Esophagus (tissue), 2 donors: ENCODE data around the gene MYO5A. TPM values are rescaled to one million over a fixed set of nuclear protein-coding genes. Genes with fewer than 3 reads are reported as not detected.
A peak's percentile ranks its signal among the peaks of the same experiment; 100 is the strongest.
"Not testable (repeated sequence)": the region's sequence is repeated elsewhere in the genome, so short reads cannot be mapped to it uniquely, and the experiment has no call there.

Source experiments
- H3K27ac ChIP-seq, 2 donors: one replicate each; pipeline ENCODE4 v1.5.1; 2013; ENCODE audit warnings: low read depth in 2 of 2, mild to moderate bottlenecking in 2 of 2, inconsistent platforms in 1 of 2, low read length in 1 of 2, moderate library complexity in 1 of 2
- H3K27me3 ChIP-seq, 2 donors: one replicate each; pipeline ENCODE4 v1.6.1; 2013; ENCODE audit warnings: low read length in 2 of 2, control low read depth in 1 of 2, mild to moderate bottlenecking in 1 of 2; ENCODE audit not compliant: insufficient read depth in 2 of 2, control insufficient read depth in 1 of 2
- H3K36me3 ChIP-seq, 2 donors: one replicate each; pipeline ENCODE4 v1.6.1; 2013; ENCODE audit warnings: low read length in 1 of 2; ENCODE audit not compliant: control insufficient read depth in 2 of 2, insufficient read depth in 2 of 2
- H3K4me1 ChIP-seq, 2 donors: one replicate each; pipeline ENCODE4 v1.6.1; 2013; ENCODE audit warnings: low read length in 1 of 2; ENCODE audit not compliant: control insufficient read depth in 2 of 2, insufficient read depth in 2 of 2
- H3K4me3 ChIP-seq, 2 donors: one replicate each; pipeline ENCODE4 v1.5.1; 2013; ENCODE audit warnings: low read length in 2 of 2, mild to moderate bottlenecking in 2 of 2, low read depth in 1 of 2, moderate library complexity in 1 of 2
- H3K9me3 ChIP-seq, 2 donors: one replicate each; pipeline ENCODE4 v1.6.1; 2013; ENCODE audit warnings: mild to moderate bottlenecking in 2 of 2, low read depth in 1 of 2, low read length in 1 of 2, moderate library complexity in 1 of 2; ENCODE audit not compliant: control insufficient read depth in 2 of 2, insufficient read depth in 1 of 2
- WGBS, 2 donors: extraction: QIAGEN DNeasy Blood & Tissue Kit; methylation state at CpG; one replicate each; pipeline ENCODE4 v1.1.7; 2013; 5-methylcytosine and 5-hydroxymethylcytosine counted together
- polyA plus RNA-seq, 2 donors: library from polyadenylated mRNA; stranded (reverse); fragments of 200-250 nt; gene quantifications; one replicate each; pipeline ENCODE4 v1.2.3, GENCODE V29; 2013
- donor health status: healthy with polysubstance abuse.
- donor health status: Bipolar disorder and iron deficiency.

Gene MYO5A
- polyA plus RNA-seq, 2 donors, result 1.6 to 1.9 TPM

GRCh38 chr15:52551186-52551585 is 22.5 kb upstream of the MYO5A start:
- WGBS, 2 donors, result 87 to 96% methylated on average over 1 of the region's 1 CpG
- H3K36me3 ChIP-seq, H3K27me3 ChIP-seq, H3K9me3 ChIP-seq, H3K27ac ChIP-seq, H3K4me1 ChIP-seq, H3K4me3 ChIP-seq: not testable (repeated sequence)

- Histone ChIP-seq H3K36me3 (peaks cover 7 to 12% of the 10 kb centered on the region in 2 donors), H3K27ac (no peak overlapping the region), H3K27me3 (no peaks in the 10 kb centered on the region), H3K4me1 (peaks cover 0 to 5% of the 10 kb centered on the region in 2 donors), H3K4me3 (no peak overlapping the region), H3K9me3 (peaks cover 0 to 6% of the 10 kb centered on the region in 2 donors)
- 92 to 98% methylated on average over 5 of the region's 5 CpGs for WGBS, 2 donors
Observed at GRCh38 chr15:52546031-52546751, 17.5 kb upstream of the MYO5A start.

GRCh38 chr15:52540374-52541012 is 11.8 kb upstream of the MYO5A start:
- Histone ChIP-seq H3K27ac (no peak overlapping the region), H3K4me3 (no peak overlapping the region), H3K27me3 (no peaks in the 10 kb centered on the region), H3K9me3 (no peaks in the 10 kb centered on the region), H3K4me1 (no peaks in the 10 kb centered on the region), H3K36me3 (no peaks in the 10 kb centered on the region)
- 84 to 85% methylated on average over 3 of the region's 3 CpGs for WGBS, 2 donors

- Histone ChIP-seq H3K27me3 (peaks cover 0 to 2% of the 10 kb centered on the region in 2 donors), H3K36me3 (no peaks in the 10 kb centered on the region), H3K9me3 (no peaks in the 10 kb centered on the region), H3K4me1 (no peaks in the 10 kb centered on the region), H3K27ac (no peak overlapping the region), H3K4me3 (no peak overlapping the region)
- 91 to 92% methylated on average over 8 of the region's 8 CpGs for WGBS, 2 donors
Observed at GRCh38 chr15:52537459-52537858, 8.8 kb upstream of the MYO5A start.

- Histone ChIP-seq H3K4me3 (no peak overlapping the region), H3K27me3 (peaks cover 0 to 2% of the 10 kb centered on the region in 2 donors), H3K9me3 (no peaks in the 10 kb centered on the region), H3K27ac (no peak overlapping the region), H3K36me3 (no peaks in the 10 kb centered on the region), H3K4me1 (peaks cover 0 to 3% of the 10 kb centered on the region in 2 donors)
- WGBS, 2 donors, result 72 to 76% methylated on average over 2 of the region's 2 CpGs
Observed at GRCh38 chr15:52532427-52532826, 3.7 kb upstream of the MYO5A start.

- peaks cover 0 to 2% of the 10 kb centered on the region in 2 donors for H3K27me3 ChIP-seq
- H3K4me3 ChIP-seq, result no peak overlapping the region
- H3K36me3 ChIP-seq, result no peaks in the 10 kb centered on the region
- peak overlapping the region in 1 of 2 donors; percentile 82 for H3K27ac ChIP-seq
- 34 to 43% methylated on average over 11 of the region's 11 CpGs for WGBS, 2 donors
- H3K4me1 ChIP-seq, result peaks cover 0 to 3% of the 10 kb centered on the region in 2 donors
- H3K9me3 ChIP-seq, result no peaks in the 10 kb centered on the region
Observed at GRCh38 chr15:52529940-52530339, 1.3 kb upstream of the MYO5A start.

- H3K9me3 ChIP-seq, result no peaks in the 10 kb centered on the region
- no peaks in the 10 kb centered on the region for H3K36me3 ChIP-seq
- H3K27ac ChIP-seq, result peak overlapping the region; percentile 73 to 82
- peaks cover 0 to 2% of the 10 kb centered on the region in 2 donors for H3K27me3 ChIP-seq
- H3K4me1 ChIP-seq, result peaks cover 0 to 3% of the 10 kb centered on the region in 2 donors
- H3K4me3 ChIP-seq, result peak overlapping the region; percentile 64 to 70
- WGBS, 2 donors, result 1 to 2% methylated on average over 28 of the region's 28 CpGs
Observed at GRCh38 chr15:52529341-52529924, 753 bp upstream of the MYO5A start.

GRCh38 chr15:52527911-52528563 is 643 bp downstream of the MYO5A start:
- peak overlapping the region; percentile 45 to 82 for H3K27ac ChIP-seq
- no peaks in the 10 kb centered on the region for H3K27me3 ChIP-seq
- 5 to 6% methylated on average over 30 to 32 of the region's 32 CpGs for WGBS, 2 donors
- H3K4me1 ChIP-seq, result peaks cover 0 to 3% of the 10 kb centered on the region in 2 donors
- H3K4me3 ChIP-seq, result peak overlapping the region; percentile 64 to 70
- H3K9me3 ChIP-seq, result no peaks in the 10 kb centered on the region
- no peaks in the 10 kb centered on the region for H3K36me3 ChIP-seq

GRCh38 chr15:52527196-52527910 is 1.3 kb downstream of the MYO5A start:
- H3K27ac ChIP-seq, result no peak overlapping the region
- H3K36me3 ChIP-seq, result no peaks in the 10 kb centered on the region
- no peaks in the 10 kb centered on the region for H3K9me3 ChIP-seq
- no peak overlapping the region for H3K4me3 ChIP-seq
- H3K4me1 ChIP-seq, result peaks cover 0 to 3% of the 10 kb centered on the region in 2 donors
- WGBS, 2 donors, result 70 to 80% methylated on average over 7 of the region's 7 CpGs
- no peaks in the 10 kb centered on the region for H3K27me3 ChIP-seq
